ENCODE measurements around the gene ENTPD8.

ENTPD8 gene

GRCh38 chr9:137429974-137430722 is 11.0 kb downstream of the ENTPD8 start:
- Histone ChIP-seq H3K27ac (ENCODE audit: low read depth, low read length) (no peak overlapping the region), H3K27me3 (ENCODE audit: control insufficient read depth in 1 of 2, insufficient read depth in 2 of 2, low read length in 2 of 2) (no peaks in the 10 kb centered on the region), H3K9ac (ENCODE audit: low read depth in 1 of 2, low read length in 2 of 2) (no peak overlapping the region), H3K36me3 (ENCODE audit: control insufficient read depth in 1 of 2, insufficient read depth in 2 of 2, low read length in 2 of 2) (no peaks in the 10 kb centered on the region), H3K4me1 (ENCODE audit: control insufficient read depth in 1 of 2, insufficient read depth in 2 of 2, low read length in 2 of 2) (peaks cover 7 to 15% of the 10 kb centered on the region in 2 donors), H3K4me3 (ENCODE audit: low read depth in 1 of 2, low read length in 2 of 2) (peak overlapping the region in 1 of 2 donors; percentile 60), H3K9me3 (ENCODE audit: control insufficient read depth in 1 of 2, low read length in 2 of 2) (no peaks in the 10 kb centered on the region)

- Histone ChIP-seq H3K9ac (ENCODE audit: low read depth in 1 of 2, low read length in 2 of 2) (no peak overlapping the region), H3K9me3 (ENCODE audit: control insufficient read depth in 1 of 2, low read length in 2 of 2) (no peaks in the 10 kb centered on the region), H3K36me3 (ENCODE audit: control insufficient read depth in 1 of 2, insufficient read depth in 2 of 2, low read length in 2 of 2) (no peaks in the 10 kb centered on the region), H3K27me3 (ENCODE audit: control insufficient read depth in 1 of 2, insufficient read depth in 2 of 2, low read length in 2 of 2) (no peaks in the 10 kb centered on the region), H3K4me1 (ENCODE audit: control insufficient read depth in 1 of 2, insufficient read depth in 2 of 2, low read length in 2 of 2) (peaks cover 13 to 20% of the 10 kb centered on the region in 2 donors), H3K4me3 (ENCODE audit: low read depth in 1 of 2, low read length in 2 of 2) (no peak overlapping the region), H3K27ac (ENCODE audit: low read depth, low read length) (no peak overlapping the region)
These were observed 11.6 kb downstream of the ENTPD8 start for GRCh38 chr9:137429546-137429890.

- no peaks in the 10 kb centered on the region for H3K9me3 ChIP-seq (ENCODE audit: control insufficient read depth in 1 of 2, low read length in 2 of 2)
- H3K27me3 ChIP-seq (ENCODE audit: control insufficient read depth in 1 of 2, insufficient read depth in 2 of 2, low read length in 2 of 2), result no peaks in the 10 kb centered on the region
- no peak overlapping the region for H3K4me3 ChIP-seq (ENCODE audit: low read depth in 1 of 2, low read length in 2 of 2)
- H3K4me1 ChIP-seq (ENCODE audit: control insufficient read depth in 1 of 2, insufficient read depth in 2 of 2, low read length in 2 of 2), result peaks cover 18 to 22% of the 10 kb centered on the region in 2 donors
- no peak overlapping the region for H3K27ac ChIP-seq (ENCODE audit: low read depth, low read length)
- H3K36me3 ChIP-seq (ENCODE audit: control insufficient read depth in 1 of 2, insufficient read depth in 2 of 2, low read length in 2 of 2), result no peaks in the 10 kb centered on the region
- no peak overlapping the region for H3K9ac ChIP-seq (ENCODE audit: low read depth in 1 of 2, low read length in 2 of 2)
These were observed 12.2 kb downstream of the ENTPD8 start for GRCh38 chr9:137428841-137429545.

GRCh38 chr9:137428311-137428630 is 12.9 kb downstream of the ENTPD8 start:
- Histone ChIP-seq H3K27me3 (ENCODE audit: control insufficient read depth in 1 of 2, insufficient read depth in 2 of 2, low read length in 2 of 2) (no peaks in the 10 kb centered on the region), H3K9me3 (ENCODE audit: control insufficient read depth in 1 of 2, low read length in 2 of 2) (no peaks in the 10 kb centered on the region), H3K4me1 (ENCODE audit: control insufficient read depth in 1 of 2, insufficient read depth in 2 of 2, low read length in 2 of 2) (peaks cover 18 to 23% of the 10 kb centered on the region in 2 donors), H3K27ac (ENCODE audit: low read depth, low read length) (no peak overlapping the region), H3K9ac (ENCODE audit: low read depth in 1 of 2, low read length in 2 of 2) (no peak overlapping the region), H3K4me3 (ENCODE audit: low read depth in 1 of 2, low read length in 2 of 2) (no peak overlapping the region), H3K36me3 (ENCODE audit: control insufficient read depth in 1 of 2, insufficient read depth in 2 of 2, low read length in 2 of 2) (no peaks in the 10 kb centered on the region)

GRCh38 chr9:137427454-137428310 is 13.5 kb downstream of the ENTPD8 start:
- Histone ChIP-seq H3K9me3 (ENCODE audit: control insufficient read depth in 1 of 2, low read length in 2 of 2) (no peaks in the 10 kb centered on the region), H3K4me3 (ENCODE audit: low read depth in 1 of 2, low read length in 2 of 2) (no peak overlapping the region), H3K36me3 (ENCODE audit: control insufficient read depth in 1 of 2, insufficient read depth in 2 of 2, low read length in 2 of 2) (no peaks in the 10 kb centered on the region), H3K27ac (ENCODE audit: low read depth, low read length) (no peak overlapping the region), H3K9ac (ENCODE audit: low read depth in 1 of 2, low read length in 2 of 2) (no peak overlapping the region), H3K27me3 (ENCODE audit: control insufficient read depth in 1 of 2, insufficient read depth in 2 of 2, low read length in 2 of 2) (no peaks in the 10 kb centered on the region), H3K4me1 (ENCODE audit: control insufficient read depth in 1 of 2, insufficient read depth in 2 of 2, low read length in 2 of 2) (peaks cover 18 to 23% of the 10 kb centered on the region in 2 donors)

GRCh38 chr9:137426018-137426681 is 15.0 kb downstream of the ENTPD8 start:
- no peak overlapping the region for H3K4me3 ChIP-seq (ENCODE audit: low read depth in 1 of 2, low read length in 2 of 2)
- H3K27me3 ChIP-seq (ENCODE audit: control insufficient read depth in 1 of 2, insufficient read depth in 2 of 2, low read length in 2 of 2), result no peaks in the 10 kb centered on the region
- H3K27ac ChIP-seq (ENCODE audit: low read depth, low read length), result no peak overlapping the region

GRCh38 chr9:137423514-137424291 is 17.5 kb downstream of the ENTPD8 start:
- Histone ChIP-seq H3K36me3 (ENCODE audit: control insufficient read depth in 1 of 2, insufficient read depth in 2 of 2, low read length in 2 of 2) (no peaks in the 10 kb centered on the region), H3K9me3 (ENCODE audit: control insufficient read depth in 1 of 2, low read length in 2 of 2) (no peaks in the 10 kb centered on the region), H3K27me3 (ENCODE audit: control insufficient read depth in 1 of 2, insufficient read depth in 2 of 2, low read length in 2 of 2) (no peaks in the 10 kb centered on the region), H3K4me1 (ENCODE audit: control insufficient read depth in 1 of 2, insufficient read depth in 2 of 2, low read length in 2 of 2) (peaks cover 17 to 20% of the 10 kb centered on the region in 2 donors), H3K9ac (ENCODE audit: low read depth in 1 of 2, low read length in 2 of 2) (peak overlapping the region; percentile 74 to 84), H3K4me3 (ENCODE audit: low read depth in 1 of 2, low read length in 2 of 2) (peak overlapping the region; percentile 69 to 83), H3K27ac (ENCODE audit: low read depth, low read length) (peak overlapping the region; percentile 84)

More at GRCh38 chr9:137426018-137426681, 15.0 kb downstream of the ENTPD8 start:
- H3K36me3 ChIP-seq (ENCODE audit: control insufficient read depth in 1 of 2, insufficient read depth in 2 of 2, low read length in 2 of 2), result no peaks in the 10 kb centered on the region
- peaks cover 26 to 31% of the 10 kb centered on the region in 2 donors for H3K4me1 ChIP-seq (ENCODE audit: control insufficient read depth in 1 of 2, insufficient read depth in 2 of 2, low read length in 2 of 2)
- H3K9ac ChIP-seq (ENCODE audit: low read depth in 1 of 2, low read length in 2 of 2), result no peak overlapping the region
- no peaks in the 10 kb centered on the region for H3K9me3 ChIP-seq (ENCODE audit: control insufficient read depth in 1 of 2, low read length in 2 of 2)

GRCh38 chr9:137422604-137423513 is 18.3 kb downstream of the ENTPD8 start, which contains the start of the genes EXD3 and NOXA1:
Gene EXD3 (minus strand): TSS chr9:137423162. CDS start chr9:137395357, 27,805 bp downstream.
Gene NOXA1 (plus strand): TSS chr9:137423393. CDS start chr9:137423530, 137 bp downstream.
- peak within 1 kb of the TSS; percentile 84 for H3K27ac ChIP-seq (ENCODE audit: low read depth, low read length)
- H3K9ac ChIP-seq (ENCODE audit: low read depth in 1 of 2, low read length in 2 of 2), result peak within 1 kb of the TSS; percentile 74 to 84
- H3K4me1 ChIP-seq (ENCODE audit: control insufficient read depth in 1 of 2, insufficient read depth in 2 of 2, low read length in 2 of 2), result peaks cover 17 to 20% of the 10 kb centered on the region in 2 donors
- H3K27me3 ChIP-seq (ENCODE audit: control insufficient read depth in 1 of 2, insufficient read depth in 2 of 2, low read length in 2 of 2), result no peaks in the 10 kb centered on the region
- no peaks in the 10 kb centered on the region for H3K36me3 ChIP-seq (ENCODE audit: control insufficient read depth in 1 of 2, insufficient read depth in 2 of 2, low read length in 2 of 2)
- H3K4me3 ChIP-seq (ENCODE audit: low read depth in 1 of 2, low read length in 2 of 2), result peak within 1 kb of the TSS; percentile 83 to 86
- no peaks in the 10 kb centered on the region for H3K9me3 ChIP-seq (ENCODE audit: control insufficient read depth in 1 of 2, low read length in 2 of 2)

All from duodenal mucosa (tissue), 2 donors.